Motor neuron (in vitro differentiated cells): ENCODE results near the gene SLC6A19. TPM values are rescaled to one million over a fixed set of nuclear protein-coding genes. Genes with fewer than 3 reads are reported as not detected.

Source experiments
- ATAC-seq, 8 experiments: fragments of 200-7000 bp; cut with Tn5 transposase; replicated peaks in 6 of 8; 2 replicates each; pipeline ENCODE4 v1.8.0; 2021; ENCODE audit warnings: mild to moderate bottlenecking in 8 of 8, moderate library complexity in 8 of 8
- H3K27ac ChIP-seq, 2 donors: fragments of 250-450 bp; sonication (Bioruptor Pico); 2 replicates each; pipeline ENCODE4 v1.9.0; 2021; ENCODE audit warnings: antibody characterized with exemption in 2 of 2, mild to moderate bottlenecking in 2 of 2, moderate library complexity in 1 of 2
- H3K4me1 ChIP-seq, 2 donors: fragments of 250-450 bp; sonication (Bioruptor Pico); replicated peaks in 1 of 2; 2 replicates each; pipeline ENCODE4 v1.6.1; 2021; ENCODE audit warnings: antibody characterized with exemption in 2 of 2, mild to moderate bottlenecking in 2 of 2, moderate library complexity in 1 of 2
- H3K4me3 ChIP-seq, 5 donors: fragments of 250-450 bp; sonication (Bioruptor Pico); 2 replicates each; pipeline ENCODE4 v1.9.0; 2021; ENCODE audit warnings: antibody characterized with exemption in 5 of 5, mild to moderate bottlenecking in 5 of 5, moderate library complexity in 4 of 5
- WGBS, 10 experiments: fragments of 450-650 bp; shearing (Covaris generic); methylation state at CpG; one replicate each; pipeline ENCODE4 v1.0.0; 2022; 5-methylcytosine and 5-hydroxymethylcytosine counted together
- in situ Hi-C, 9 experiments: fragments of 400-800 bp; cut with MboI; loops; one replicate each; pipeline ENCODE4 v1.15.0; 2021; ENCODE audit warnings: low sequenced_read_pairs in 9 of 9, low pct_unique_long_range_greater_than_20kb in 2 of 9; ENCODE audit not compliant: unreplicated experiment in 9 of 9
- total RNA-seq, 8 experiments: library from RNA; unstranded; fragments of 300-600 nt; gene quantifications; 2 replicates each; pipeline versions ENCODE4 v1.2.3 to v1.2.4, GENCODE V29; 2022

The SLC6A19 gene
- total RNA-seq, 8 experiments from 2014 or later, result 0.04 to 0.24 (median 0.10) TPM; not detected in 3

DNA sequence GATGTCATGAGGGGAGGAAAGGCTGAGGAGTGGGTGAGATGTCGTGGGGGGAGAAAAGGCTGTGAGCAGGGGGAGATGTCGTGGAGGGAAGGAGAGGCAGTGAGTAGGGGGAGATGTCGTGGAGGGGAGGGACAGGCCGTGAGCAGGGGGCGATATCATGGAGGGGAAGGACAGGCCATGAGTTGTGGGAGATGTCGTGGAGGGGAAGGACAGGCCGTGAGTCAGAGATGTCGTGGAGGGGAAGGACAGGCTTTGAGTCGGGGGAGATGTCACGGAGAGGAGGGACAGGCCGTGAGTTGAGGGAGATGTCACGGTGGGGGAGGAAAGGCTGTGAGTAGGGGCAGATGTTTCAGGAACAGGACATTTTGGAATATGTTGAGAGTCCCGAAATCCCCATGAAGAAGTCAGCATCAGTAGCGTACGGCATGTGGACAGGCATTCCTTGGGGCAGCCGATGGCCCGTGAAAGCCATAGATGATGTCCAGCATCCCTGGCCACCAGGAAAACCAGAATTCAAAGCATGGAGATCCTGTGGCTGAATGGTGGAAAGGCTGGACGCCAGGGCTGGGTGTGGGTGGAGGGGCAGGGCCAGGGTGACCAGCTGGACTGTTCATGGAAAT lies 8.3 kb upstream of the SLC6A19 start:
- in situ Hi-C loops, result loop anchor here in 1 of 9 experiments (25.0 kb wide), 1 partner anchor 444 kb away; no protein-coding TSS in a partner anchor
- Histone ChIP-seq H3K27ac (no peak overlapping the region), H3K4me3 (no peak overlapping the region), H3K4me1 (peaks cover 4% of the 10 kb centered on the region in 2 donors)
- no peak for ATAC-seq
- 33 to 88% (median 87%) methylated on average over 1 to 3 of the region's 18 CpGs; no CpG with 5 or more reads in 7 of the 10 experiments for whole genome bisulfite sequencing, 10 experiments

GRCh38 chr5:1193591-1193985 lies 7.8 kb upstream of the SLC6A19 start:
- ATAC-seq, result no peak
- Histone ChIP-seq H3K4me1 (peaks cover 4% of the 10 kb centered on the region in 2 donors), H3K4me3 (no peak overlapping the region), H3K27ac (no peak overlapping the region)
- WGBS, 10 experiments, result 0 to 89% (median 67%) methylated on average over 1 to 14 of the region's 28 CpGs; no CpG with 5 or more reads in 5 of the 10 experiments
- in situ Hi-C loops, result loop anchor here in 1 of 9 experiments (25.0 kb wide), 1 partner anchor 444 kb away; no protein-coding TSS in a partner anchor

DNA sequence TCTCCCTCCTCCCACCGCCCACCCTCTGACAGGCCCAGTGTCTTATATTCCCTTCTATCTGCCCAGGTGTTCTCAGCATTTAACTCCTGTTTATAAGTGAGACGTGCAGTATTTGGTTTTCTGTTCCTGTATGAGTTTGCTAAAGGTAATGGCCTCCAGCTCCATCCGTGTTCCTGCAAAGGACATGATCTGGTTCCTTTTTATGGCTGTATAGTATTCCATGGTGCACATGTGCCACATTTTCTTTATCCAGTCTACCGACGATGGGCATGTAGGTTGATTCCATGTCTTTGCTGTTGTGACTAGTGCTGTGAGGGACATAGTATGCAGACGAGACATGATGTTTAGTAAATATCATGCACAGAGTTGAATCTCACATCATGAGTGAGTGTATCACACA lies 7.0 kb upstream of the SLC6A19 start:
- in situ Hi-C loops, result loop anchor here in 1 of 9 experiments (25.0 kb wide), 1 partner anchor 443 kb away; no protein-coding TSS in a partner anchor
- Histone ChIP-seq H3K27ac (no peak overlapping the region), H3K4me1 (peaks cover 4% of the 10 kb centered on the region in 2 donors), H3K4me3 (no peak overlapping the region)
- WGBS, 10 experiments, result 7 to 84% (median 68%) methylated on average over 1 to 6 of the region's 6 CpGs
- no peak for ATAC-seq

DNA sequence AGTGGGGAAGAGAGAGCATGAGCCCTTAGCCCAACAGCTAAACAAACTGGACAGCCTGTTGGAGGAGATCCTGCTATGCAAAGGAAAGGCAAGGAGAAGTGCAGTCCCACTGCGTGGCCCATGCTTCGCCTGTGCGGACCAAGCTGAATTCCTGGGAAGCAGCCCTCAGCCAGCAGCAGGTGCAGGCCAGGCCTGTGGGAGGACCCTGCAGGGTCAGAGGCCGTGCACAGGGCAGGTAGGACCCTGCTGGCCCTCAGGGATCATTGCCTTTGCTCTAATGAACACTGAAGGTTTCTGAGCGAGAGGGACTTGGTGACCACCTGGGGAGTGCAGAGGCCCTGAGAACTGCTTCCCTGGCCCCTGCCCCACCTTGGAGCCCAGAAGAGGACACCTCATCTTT lies 6.0 kb upstream of the SLC6A19 start:
- no peak overlapping the region for H3K4me3 ChIP-seq
- 0 to 100% (median 40%) methylated on average over 1 of the region's 5 CpGs; no CpG with 5 or more reads in 7 of the 10 experiments for WGBS, 10 experiments
- ATAC-seq, result no peak
- in situ Hi-C loops, result loop anchor here in 1 of 9 experiments (25.0 kb wide), 1 partner anchor 442 kb away; no protein-coding TSS in a partner anchor
- peaks cover 4 to 9% of the 10 kb centered on the region in 2 donors for H3K4me1 ChIP-seq
- no peak overlapping the region for H3K27ac ChIP-seq

- Histone ChIP-seq H3K4me3 (no peak overlapping the region), H3K27ac (no peak overlapping the region), H3K4me1 (peaks cover under 1 to 5% of the 10 kb centered on the region in 2 donors)
- ATAC-seq, result no peak
- 17 to 80% (median 51%) methylated on average over 1 to 5 of the region's 24 CpGs; no CpG with 5 or more reads in 7 of the 10 experiments for WGBS, 10 experiments
- in situ Hi-C loops, result loop anchor here in 1 of 9 experiments (25.0 kb wide), 1 partner anchor 441 kb away; no protein-coding TSS in a partner anchor
Observed at GRCh38 chr5:1195916-1196315, 5.5 kb upstream of the SLC6A19 start.

DNA sequence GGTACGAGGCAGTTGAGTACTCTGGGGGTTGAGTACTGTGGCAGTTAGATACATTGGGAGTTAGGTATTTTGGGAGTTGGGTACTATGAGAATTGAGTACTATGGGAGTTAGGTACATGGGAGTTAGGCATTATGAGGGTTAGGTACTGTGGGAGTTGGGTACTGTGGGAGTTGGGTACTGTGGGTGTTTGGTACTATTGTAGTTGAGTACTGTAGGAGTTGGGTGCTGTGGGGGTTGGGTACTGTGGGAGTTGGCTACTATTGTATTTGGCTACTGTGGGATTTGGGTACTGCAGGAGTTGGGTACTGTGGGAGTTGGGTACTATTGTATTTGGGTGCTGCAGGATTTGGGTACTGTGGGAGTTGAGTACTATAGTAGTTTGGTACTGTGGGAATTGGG lies 4.8 kb upstream of the SLC6A19 start:
- in situ Hi-C loops, result loop anchor here in 1 of 9 experiments (25.0 kb wide), 1 partner anchor 441 kb away; no protein-coding TSS in a partner anchor
- no peak overlapping the region for H3K27ac ChIP-seq
- H3K4me3 ChIP-seq, result no peak overlapping the region
- 0 to 33% (median 14%) methylated on average over 1 of the region's 1 CpG; no CpG with 5 or more reads in 7 of the 10 experiments for WGBS, 10 experiments
- ATAC-seq, result no peak
- H3K4me1 ChIP-seq, result peaks cover 0 to 5% of the 10 kb centered on the region in 2 donors

DNA sequence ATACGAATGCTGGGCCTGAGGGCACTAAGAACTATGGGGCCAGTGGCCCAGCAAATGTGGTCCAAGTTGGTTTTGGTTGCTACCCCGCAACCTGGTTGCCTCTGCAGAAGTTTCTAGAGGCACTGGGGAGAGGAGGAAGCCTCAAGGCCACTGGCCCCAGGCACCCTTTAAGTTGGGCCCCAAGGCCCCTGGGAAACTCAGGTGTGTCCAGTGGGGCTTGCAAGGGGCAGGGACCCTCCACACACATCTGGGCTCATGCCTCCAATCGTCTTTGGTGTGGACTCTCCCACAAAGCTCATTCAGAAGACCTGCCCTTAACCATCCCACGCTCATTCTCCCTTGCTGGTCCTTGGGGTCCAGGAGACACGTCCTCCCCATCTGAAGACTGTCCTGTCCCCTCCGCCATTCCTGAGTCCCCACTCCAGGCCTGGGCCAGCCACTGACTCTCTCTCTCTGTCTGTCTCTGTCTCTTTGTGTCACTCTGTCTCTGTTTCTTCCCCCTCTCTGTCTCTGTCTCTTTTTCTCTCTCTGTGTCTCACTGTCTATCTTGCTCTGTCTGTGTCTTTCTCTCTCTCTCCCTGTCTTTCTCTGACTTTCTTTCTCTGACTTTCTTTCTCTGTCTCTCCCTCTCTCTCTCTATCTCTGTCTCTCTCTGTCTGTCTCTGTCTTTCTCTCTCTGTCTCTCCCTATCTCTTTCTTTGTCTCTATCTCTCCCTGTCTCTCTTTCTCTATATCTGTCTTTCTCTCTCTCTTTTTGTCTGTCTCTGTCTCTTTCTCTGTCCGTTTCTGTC lies 3.3 kb upstream of the SLC6A19 start:
- no peak for ATAC-seq
- Histone ChIP-seq H3K4me1 (peaks cover 0 to 5% of the 10 kb centered on the region in 2 donors), H3K27ac (no peak overlapping the region), H3K4me3 (no peak overlapping the region)
- in situ Hi-C loops, result loop anchor here in 1 of 9 experiments (25.0 kb wide), 1 partner anchor 439 kb away; no protein-coding TSS in a partner anchor
- WGBS, 10 experiments, result 13 to 91% (median 64%) methylated on average over 1 to 6 of the region's 7 CpGs; no CpG with 5 or more reads in 1 of the 10 experiments

DNA sequence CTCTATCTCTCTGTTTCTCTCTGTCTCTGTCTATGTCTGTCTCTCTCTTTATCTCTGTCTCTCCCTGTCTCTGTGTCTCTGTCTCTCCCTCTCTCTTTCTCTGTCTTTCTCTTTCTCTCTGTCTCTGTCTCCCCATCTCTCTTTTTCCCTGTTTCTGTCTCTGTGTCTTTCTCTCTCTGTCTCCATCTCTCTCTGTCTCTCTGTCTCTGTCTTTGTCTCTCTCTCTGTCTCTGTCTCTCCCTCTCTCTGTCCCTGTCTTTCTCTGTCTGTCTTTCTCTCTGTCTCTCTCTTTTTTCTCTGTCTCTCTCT lies 2.1 kb upstream of the SLC6A19 start:
- Histone ChIP-seq H3K27ac (no peak overlapping the region), H3K4me1 (peaks cover 0 to 5% of the 10 kb centered on the region in 2 donors), H3K4me3 (no peak overlapping the region)
- ATAC-seq, result no peak
- in situ Hi-C loops, result loop anchor here in 1 of 9 experiments (25.0 kb wide), 1 partner anchor 438 kb away; no protein-coding TSS in a partner anchor

DNA sequence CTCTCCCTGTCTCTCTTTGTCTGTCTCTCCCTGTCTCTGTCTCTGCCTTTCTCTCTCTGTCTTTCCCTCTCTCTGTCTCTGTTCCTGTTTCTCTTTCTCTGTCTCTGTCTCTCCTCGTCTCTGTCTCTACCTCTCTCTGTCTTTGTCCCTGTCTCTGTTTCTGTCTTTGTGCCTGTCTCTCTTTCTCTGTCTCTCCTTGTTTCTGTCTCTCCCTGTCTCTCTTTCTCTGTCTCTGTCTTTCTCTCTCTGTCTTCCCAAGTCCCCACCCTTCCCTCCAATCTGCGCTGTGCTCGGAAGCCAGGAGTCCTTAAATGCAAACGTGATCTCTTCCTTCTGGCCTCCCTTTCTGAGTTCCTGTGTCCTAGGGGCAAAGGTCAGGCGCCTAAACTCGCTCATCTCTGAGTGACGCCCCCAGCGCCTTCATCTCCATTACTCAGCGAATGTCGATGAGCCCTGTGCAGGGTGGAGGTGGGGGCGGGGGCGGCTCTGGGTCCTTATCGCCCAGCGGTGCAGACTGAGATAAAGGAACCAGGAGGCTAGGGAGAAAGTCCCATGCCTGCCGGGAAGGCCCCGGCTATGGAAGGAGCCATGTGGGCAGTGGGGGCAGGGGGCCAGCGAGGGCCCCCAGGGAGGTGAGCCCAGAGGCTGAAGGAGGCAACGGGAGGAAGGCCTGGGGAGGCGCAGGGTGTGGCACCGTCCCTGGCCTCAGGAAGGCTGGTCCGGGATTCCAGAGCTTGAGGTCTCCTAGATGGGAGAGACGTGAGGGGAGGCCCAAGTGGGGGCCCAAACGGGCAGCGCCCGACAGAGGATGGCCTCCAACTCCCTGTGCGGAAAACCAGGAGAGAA lies 1.5 kb upstream of the SLC6A19 start:
- H3K4me1 ChIP-seq, result peaks cover 0 to 5% of the 10 kb centered on the region in 2 donors
- peak in 3 of 8 experiments; percentile 15 to 39 (median 31) for ATAC-seq
- in situ Hi-C loops, result loop anchor here in 2 of 9 experiments (25.0 kb wide), 1 partner anchor 437 kb away; no protein-coding TSS in a partner anchor
- H3K27ac ChIP-seq, result peak overlapping the region in 1 of 2 donors; percentile 4
- WGBS, 10 experiments, result 6 to 60% (median 24%) methylated on average over 4 to 10 of the region's 26 CpGs
- no peak overlapping the region for H3K4me3 ChIP-seq

GRCh38 chr5:1200495-1201326 lies 684 bp upstream of the SLC6A19 start:
- Histone ChIP-seq H3K4me1 (peaks cover 0 to 5% of the 10 kb centered on the region in 2 donors), H3K27ac (no peak overlapping the region), H3K4me3 (no peak overlapping the region)
- ATAC-seq, result no peak
- in situ Hi-C loops, result loop anchor here in 1 of 9 experiments (25.0 kb wide), 1 partner anchor 437 kb away; no protein-coding TSS in a partner anchor
- WGBS, 10 experiments, result 40 to 93% (median 80%) methylated on average over 1 to 3 of the region's 28 CpGs; no CpG with 5 or more reads in 5 of the 10 experiments

- 20 to 80% (median 63%) methylated on average over 1 to 3 of the region's 26 CpGs; no CpG with 5 or more reads in 5 of the 10 experiments for WGBS, 10 experiments
- H3K4me3 ChIP-seq, result no peak overlapping the region
- peaks cover 0 to 5% of the 10 kb centered on the region in 2 donors for H3K4me1 ChIP-seq
- in situ Hi-C loops, result loop anchor here in 1 of 9 experiments (25.0 kb wide), 1 partner anchor 435 kb away; no protein-coding TSS in a partner anchor
- no peak for ATAC-seq
- H3K27ac ChIP-seq, result no peak overlapping the region
Observed at GRCh38 chr5:1202026-1202797, 817 bp downstream of the SLC6A19 start.
